Natural killer cell (primary cell): ENCODE data around the gene PLEKHN1. TPM values are rescaled to one million over a fixed set of nuclear protein-coding genes. Genes with fewer than 3 reads are reported as not detected.

ENCODE experiments used
- ATAC-seq, 3 donors: fragments of 150-1000 bp in 2 of 3; fragments of 200-7000 bp in 1 of 3; cut with Tn5 transposase; 1 replicate in 1 of 3; 2 replicates in 2 of 3; pipeline ENCODE4 v1.10.0; 2021; ENCODE audit warnings: mild to moderate bottlenecking in 2 of 3, moderate library complexity in 2 of 3
- DNase-seq, 2 donors: peaks; one replicate each; pipeline versions ENCODE4 v3.0.0 to v3.0.0-alpha.2; 2013 to 2021; ENCODE audit warnings: mixed read lengths in 1 of 2
- H3K27ac ChIP-seq: one replicate; pipeline ENCODE4 v1.5.1; 2013; ENCODE audit warnings: mild to moderate bottlenecking, low read length
- H3K27me3 ChIP-seq: one replicate; pipeline ENCODE4 v1.6.1; 2013; ENCODE audit warnings: low read length; ENCODE audit not compliant: control insufficient read depth, insufficient read depth
- H3K36me3 ChIP-seq: one replicate; pipeline ENCODE4 v1.6.1; 2013; ENCODE audit warnings: low read length; ENCODE audit not compliant: control insufficient read depth, insufficient read depth
- H3K4me1 ChIP-seq: one replicate; pipeline ENCODE4 v1.6.1; 2013; ENCODE audit warnings: low read length; ENCODE audit not compliant: control insufficient read depth, insufficient read depth
- H3K4me3 ChIP-seq: one replicate; pipeline ENCODE4 v1.5.1; 2013; ENCODE audit warnings: low read length
- H3K9me3 ChIP-seq: one replicate; pipeline ENCODE4 v1.6.1; 2013; ENCODE audit warnings: low read length; ENCODE audit not compliant: control insufficient read depth, insufficient read depth
- H3K27ac Mint-ChIP-seq, 2 donors: one replicate each; pipeline ENCODE4 v1.8.0; 2022; ENCODE audit warnings: mild to moderate bottlenecking in 2 of 2, mixed read lengths in 2 of 2, moderate library complexity in 1 of 2
- H3K27me3 Mint-ChIP-seq, 2 donors: one replicate each; pipeline ENCODE4 v1.8.0; 2022; ENCODE audit warnings: low read depth in 2 of 2, mixed read lengths in 2 of 2
- H3K36me3 Mint-ChIP-seq: one replicate; pipeline ENCODE4 v1.8.0; 2022; ENCODE audit warnings: mixed read lengths
- H3K4me1 Mint-ChIP-seq, 2 donors: one replicate each; pipeline ENCODE4 v1.8.0; 2022; ENCODE audit warnings: mixed read lengths in 2 of 2
- H3K4me3 Mint-ChIP-seq: one replicate; pipeline ENCODE4 v1.8.0; 2022; ENCODE audit warnings: mild to moderate bottlenecking, moderate library complexity, mixed read lengths
- H3K9me3 Mint-ChIP-seq, 2 donors: one replicate each; pipeline ENCODE4 v1.8.0; 2022; ENCODE audit warnings: mixed read lengths in 2 of 2
- CTCF ChIP-seq: fragments of 200-600 bp; IDR thresholded peaks from one replicate; pipeline ENCODE4 v1.8.0; 2022; ENCODE audit warnings: antibody characterized with exemption
- WGBS: methylation state at CpG from one replicate; pipeline ENCODE4 v1.1.7; 2013; ENCODE audit warnings: missing lambda C conversion rate; ENCODE audit not compliant: insufficient coverage; 5-methylcytosine and 5-hydroxymethylcytosine counted together
- intact Hi-C: fragments of 100-400 bp; cut with micrococcal nuclease; formaldehyde crosslinking; loops from one replicate; pipeline ENCODE4 v1.14.2; 2022
- total RNA-seq, 4 donors: library from RNA; stranded (reverse); fragments of 120-200 nt in 1 of 4; gene quantifications; one replicate each; pipeline versions ENCODE4 v1.2.3 to v1.2.4, GENCODE V29; 2013 to 2022

The PLEKHN1 gene
- total RNA-seq, 3 donors from 2014 or later (not counting 1 experiment from before 2014, with no cell fraction given): 1.3 to 1.9 (median 1.3) TPM

GRCh38 chr1:928825-929661, 37.2 kb upstream of the PLEKHN1 start:
- no peak overlapping the region for H3K27ac ChIP-seq
- DNase-seq (no peak), ATAC-seq (no peak)
- Mint-ChIP-seq H3K9me3 (no peaks in the 10 kb centered on the region), H3K27me3 (peaks cover 13 to 27% of the 10 kb centered on the region in 2 donors), H3K4me3 (no peak overlapping the region), H3K27ac (no peak overlapping the region), H3K4me1 (peaks cover 6 to 9% of the 10 kb centered on the region in 2 donors), H3K36me3 (no peaks in the 10 kb centered on the region)
- 84% methylated on average over 39 of the region's 40 CpGs for WGBS
- H3K4me3 ChIP-seq: no peak overlapping the region
- peaks cover 17% of the 10 kb centered on the region for H3K4me1 ChIP-seq
- no peak for TF ChIP-seq CTCF
- H3K36me3 ChIP-seq: no peaks in the 10 kb centered on the region
- intact Hi-C loops: no loop called here
- H3K9me3 ChIP-seq: no peaks in the 10 kb centered on the region
- peaks cover 12% of the 10 kb centered on the region for H3K27me3 ChIP-seq

- Histone ChIP-seq H3K4me1 (peaks cover 13% of the 10 kb centered on the region), H3K36me3 (no peaks in the 10 kb centered on the region), H3K4me3 (no peak overlapping the region), H3K27ac (no peak overlapping the region), H3K9me3 (no peaks in the 10 kb centered on the region), H3K27me3 (peaks cover 14% of the 10 kb centered on the region)
- Mint-ChIP-seq H3K36me3 (no peaks in the 10 kb centered on the region), H3K9me3 (no peaks in the 10 kb centered on the region), H3K27ac (no peak overlapping the region), H3K4me3 (no peak overlapping the region), H3K4me1 (peaks cover 6 to 9% of the 10 kb centered on the region in 2 donors), H3K27me3 (peaks cover 16 to 29% of the 10 kb centered on the region in 2 donors)
- intact Hi-C loops: no loop called here
- ATAC-seq (no peak), DNase-seq (no peak)
- TF ChIP-seq CTCF: no peak
- WGBS: 90% methylated on average over 40 of the region's 40 CpGs
Observed at GRCh38 chr1:929712-930632, 36.3 kb upstream of the PLEKHN1 start.

GRCh38 chr1:930633-931138, 35.6 kb upstream of the PLEKHN1 start:
- no peak for TF ChIP-seq CTCF
- H3K36me3 Mint-ChIP-seq: no peaks in the 10 kb centered on the region
- intact Hi-C loops: no loop called here
- H3K27ac Mint-ChIP-seq: no peak overlapping the region
- peaks cover 6 to 9% of the 10 kb centered on the region in 2 donors for H3K4me1 Mint-ChIP-seq
- peaks cover 13% of the 10 kb centered on the region for H3K27me3 ChIP-seq
- H3K4me3 ChIP-seq: no peak overlapping the region
- no peak overlapping the region for H3K27ac ChIP-seq
- DNase-seq (no peak), ATAC-seq (no peak)
- WGBS: 84% methylated on average over 18 of the region's 18 CpGs
- no peaks in the 10 kb centered on the region for H3K9me3 ChIP-seq
- no peaks in the 10 kb centered on the region for H3K36me3 ChIP-seq
- H3K27me3 Mint-ChIP-seq: peaks cover 19 to 31% of the 10 kb centered on the region in 2 donors
- H3K9me3 Mint-ChIP-seq: no peaks in the 10 kb centered on the region
- no peak overlapping the region for H3K4me3 Mint-ChIP-seq
- peaks cover 9% of the 10 kb centered on the region for H3K4me1 ChIP-seq
